HG02870 (cell line): ENCODE results near the gene SFMBT1.

Experiments used
- ATAC-seq: cut with Tn5 transposase; IDR thresholded peaks from one replicate; pipeline ENCODE4 v1.9.1; 2021; ENCODE audit warnings: mild to moderate bottlenecking, moderate library complexity; ENCODE audit not compliant: unreplicated experiment

SFMBT1 gene

DNA sequence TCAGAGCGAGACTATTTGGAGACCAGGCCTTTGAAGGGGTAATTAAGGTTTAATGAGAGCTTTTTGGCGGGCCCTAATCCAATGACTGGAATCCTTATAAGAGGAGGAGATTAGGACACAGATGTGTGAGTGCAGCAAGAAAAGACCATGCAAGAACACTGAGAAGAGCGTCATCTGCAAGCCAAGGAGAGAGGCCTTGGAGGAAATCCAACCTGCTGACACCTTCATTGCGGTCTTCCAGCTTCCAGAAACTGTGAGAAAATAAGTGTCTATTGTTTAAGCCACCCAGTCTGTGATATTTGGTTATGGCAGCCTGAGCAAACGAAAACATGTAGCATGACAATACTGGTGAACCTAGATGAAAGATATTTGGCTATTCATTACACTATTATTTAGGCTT lies 188.0 kb downstream of the SFMBT1 start:
- no peak for ATAC-seq

DNA sequence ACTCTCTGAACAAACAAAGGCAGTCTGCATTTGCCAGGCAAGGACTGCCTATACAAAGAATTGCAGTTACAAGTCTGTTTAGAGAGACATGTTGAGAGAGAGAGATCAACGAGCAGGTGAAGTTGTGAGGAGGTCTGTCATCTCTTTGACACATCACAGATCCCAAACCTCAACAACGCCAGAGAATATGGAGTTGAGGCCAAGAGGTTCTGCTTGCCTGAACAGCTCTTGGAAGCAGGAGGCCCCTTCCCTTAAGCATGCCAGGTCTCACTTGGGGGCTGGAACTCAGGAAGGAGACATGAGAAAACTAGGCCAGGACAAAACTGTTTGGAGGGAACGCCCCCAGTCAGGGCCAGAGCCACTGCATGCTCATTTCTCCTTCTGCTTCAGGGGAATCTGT lies 188.7 kb downstream of the SFMBT1 start:
- ATAC-seq = no peak

DNA sequence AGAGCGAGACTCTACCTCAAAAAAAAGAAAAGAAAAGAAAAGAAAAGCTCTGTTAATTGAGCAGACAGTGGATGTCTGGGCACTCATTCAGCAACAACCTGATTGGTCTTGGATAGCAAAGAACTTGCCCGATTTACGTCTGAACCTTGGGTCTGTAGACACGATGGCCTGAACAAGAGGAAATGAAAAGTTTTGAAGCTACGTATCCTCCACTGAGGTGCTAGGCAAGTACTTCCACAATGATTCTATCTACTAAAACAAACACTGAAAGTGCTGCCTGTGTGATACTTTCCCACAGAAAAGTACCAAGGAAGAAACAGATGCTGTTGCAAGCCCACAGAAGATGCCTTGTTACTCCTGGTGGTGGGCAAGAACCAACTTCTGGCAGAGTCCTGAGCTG lies 189.2 kb downstream of the SFMBT1 start:
- ATAC-seq = no peak

DNA sequence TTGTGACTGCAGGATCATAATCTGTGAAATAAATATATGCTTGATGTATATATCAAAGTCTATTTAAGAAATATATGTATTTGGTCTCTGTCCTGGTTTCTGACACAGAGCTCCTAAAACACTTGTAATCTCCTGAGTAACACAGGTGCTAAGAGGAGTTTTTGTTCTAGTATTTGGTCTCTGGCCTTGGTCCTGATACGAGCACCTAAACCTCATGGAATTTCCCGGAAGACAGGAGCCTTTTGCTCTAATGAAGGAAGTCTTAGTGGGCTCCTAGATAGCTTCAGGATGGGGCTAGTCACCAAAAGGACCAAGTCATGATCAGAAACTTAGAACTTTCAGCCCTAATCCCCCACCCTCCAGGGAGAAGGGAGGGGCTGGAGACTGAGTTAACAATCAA lies 191.9 kb downstream of the SFMBT1 start:
- ATAC-seq = no peak
